Measurements from ENCODE around the gene SLC27A6. TPM values are rescaled to one million over a fixed set of nuclear protein-coding genes. Genes with fewer than 3 reads are reported as not detected.

The SLC27A6 gene
- total RNA-seq, 6 donors from 2014 or later = 0.30 to 2.7 (median 0.40) TPM; not detected in 1

DNA sequence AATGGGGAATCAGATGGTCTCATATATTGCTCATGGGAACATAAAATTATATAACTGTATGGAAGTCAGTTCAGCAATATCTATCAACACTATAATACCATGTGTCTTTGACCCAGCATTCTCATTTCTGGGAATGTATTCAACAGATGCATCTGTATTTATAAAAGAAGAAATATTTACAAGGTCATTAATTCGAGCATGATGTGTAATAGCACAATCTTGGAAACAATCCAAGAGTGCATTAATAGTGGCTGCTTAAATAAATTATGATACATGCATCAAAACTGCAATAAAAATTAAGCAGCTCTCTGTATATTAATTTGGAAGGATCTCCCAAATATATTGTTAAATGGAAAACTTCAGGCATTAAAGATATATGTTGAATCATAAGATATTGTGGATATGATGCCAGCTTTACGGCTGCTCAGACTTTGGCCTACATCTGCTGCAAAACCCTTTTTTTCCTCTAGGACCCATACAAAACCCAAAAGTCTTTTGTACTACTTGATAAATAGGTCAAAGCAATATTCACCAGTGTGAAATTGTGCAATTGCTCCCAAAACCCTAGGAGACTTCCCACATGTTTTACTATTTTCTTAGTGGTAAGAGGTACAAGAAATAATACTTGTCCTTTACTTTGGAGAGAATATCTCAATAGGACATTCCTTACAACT is 84.0 kb downstream of the SLC27A6 start:
- 61 to 65% methylated on average over 2 of the region's 2 CpGs for WGBS, 2 donors
- no peaks in the 10 kb centered on the region for H3K36me3 ChIP-seq
- H3K27me3 ChIP-seq = no peaks in the 10 kb centered on the region
- H3K9me3 ChIP-seq = peaks cover 0 to 4% (median 2%) of the 10 kb centered on the region in 4 donors
- no peak for ATAC-seq (ENCODE audit: low FRiP score in 2 of 2)
- H3K4me3 ChIP-seq = no peak overlapping the region
- DNase-seq = no peak
- H3K27ac ChIP-seq = no peak overlapping the region
- no peak for TF ChIP-seq EP300 (IDR thresholded peaks at IDR 0.05)
- H3K4me1 ChIP-seq = no peaks in the 10 kb centered on the region

GRCh38 chr5:129051283-129051682 is 86.0 kb downstream of the SLC27A6 start:
- H3K4me1 ChIP-seq = no peaks in the 10 kb centered on the region
- H3K4me3 ChIP-seq = no peak overlapping the region
- TF ChIP-seq EP300 (IDR thresholded peaks at IDR 0.05) (no peak), POLR2AphosphoS5 (IDR thresholded peaks at IDR 0.05) (no peak), CTCF (IDR thresholded peaks at IDR 0.05) (no peak), POLR2A (IDR thresholded peaks at IDR 0.05) (no peak)
- no peaks in the 10 kb centered on the region for H3K9me3 ChIP-seq
- no peaks in the 10 kb centered on the region for H3K36me3 ChIP-seq
- no peaks in the 10 kb centered on the region for H3K27me3 ChIP-seq
- ATAC-seq (ENCODE audit: low FRiP score in 2 of 2) (no peak), DNase-seq (no peak)
- 58 to 69% methylated on average over 4 of the region's 4 CpGs for WGBS, 2 donors
- no peak overlapping the region for H3K27ac ChIP-seq

GRCh38 chr5:129053438-129053837 is 88.2 kb downstream of the SLC27A6 start:
- H3K4me3 ChIP-seq = no peak overlapping the region
- DNase-seq = no peak
- no peak for ATAC-seq (ENCODE audit: low FRiP score in 2 of 2)

DNA sequence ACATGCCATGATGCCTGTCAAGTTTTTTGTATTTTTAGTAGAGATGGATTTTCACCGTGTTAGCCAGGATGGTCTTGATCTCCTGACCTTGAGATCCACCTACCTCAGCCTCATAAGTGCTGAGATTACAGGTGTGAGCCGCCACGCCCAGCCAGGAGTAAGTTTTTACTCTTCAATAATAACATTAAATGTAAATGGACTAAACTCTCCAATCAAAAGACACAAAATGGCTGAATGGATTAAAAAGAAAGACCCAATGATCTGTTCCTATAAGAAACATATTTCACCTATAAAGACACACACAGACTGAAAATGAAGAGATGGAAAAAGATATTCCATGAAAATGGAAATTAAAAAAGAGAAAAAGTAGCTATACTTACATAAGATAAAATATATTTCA is 92.0 kb downstream of the SLC27A6 start:
- TF ChIP-seq POLR2AphosphoS5 (IDR thresholded peaks at IDR 0.05) (no peak), POLR2A (IDR thresholded peaks at IDR 0.05) (no peak), CTCF (IDR thresholded peaks at IDR 0.05) (no peak), EP300 (IDR thresholded peaks at IDR 0.05) (no peak)
- no peaks in the 10 kb centered on the region for H3K36me3 ChIP-seq
- H3K4me1 ChIP-seq = no peaks in the 10 kb centered on the region
- WGBS, 2 donors = 84 to 93% methylated on average over 3 of the region's 3 CpGs
- ATAC-seq (ENCODE audit: low FRiP score in 2 of 2) (no peak), DNase-seq (no peak)
- no peaks in the 10 kb centered on the region for H3K27me3 ChIP-seq
- no peak overlapping the region for H3K27ac ChIP-seq
- no peak overlapping the region for H3K4me3 ChIP-seq
- no peaks in the 10 kb centered on the region for H3K9me3 ChIP-seq

More at GRCh38 chr5:129053438-129053837, 88.2 kb downstream of the SLC27A6 start:
- no peaks in the 10 kb centered on the region for H3K36me3 ChIP-seq
- no peaks in the 10 kb centered on the region for H3K9me3 ChIP-seq
- no peak for TF ChIP-seq POLR2AphosphoS5 (IDR thresholded peaks at IDR 0.05)
- no peak for TF ChIP-seq EP300 (IDR thresholded peaks at IDR 0.05)
- TF ChIP-seq CTCF (IDR thresholded peaks at IDR 0.05) = no peak
- no peak for TF ChIP-seq POLR2A (IDR thresholded peaks at IDR 0.05)
- H3K27ac ChIP-seq = no peak overlapping the region
- H3K4me1 ChIP-seq = no peaks in the 10 kb centered on the region
- H3K27me3 ChIP-seq = no peaks in the 10 kb centered on the region

- Histone ChIP-seq H3K4me1 (no peaks in the 10 kb centered on the region), H3K9me3 (no peaks in the 10 kb centered on the region), H3K27me3 (no peaks in the 10 kb centered on the region), H3K4me3 (no peak overlapping the region), H3K27ac (no peak overlapping the region), H3K36me3 (no peaks in the 10 kb centered on the region)
- DNase-seq (no peak), ATAC-seq (ENCODE audit: low FRiP score in 2 of 2) (no peak)
- TF ChIP-seq POLR2A (IDR thresholded peaks at IDR 0.05) = no peak
- TF ChIP-seq EP300 (IDR thresholded peaks at IDR 0.05) = no peak
- TF ChIP-seq POLR2AphosphoS5 (IDR thresholded peaks at IDR 0.05) = no peak
- TF ChIP-seq CTCF (IDR thresholded peaks at IDR 0.05) = no peak
- 64 to 65% methylated on average over 2 of the region's 2 CpGs for WGBS, 2 donors
These were observed 96.6 kb downstream of the SLC27A6 start for GRCh38 chr5:129061849-129062248.

Data from upper lobe of left lung (tissue), 6 donors.